Osteocyte (in vitro differentiated cells): ENCODE data around the gene TRNT1. TPM values are rescaled to one million over a fixed set of nuclear protein-coding genes. Genes with fewer than 3 reads are reported as not detected.
A peak's percentile ranks its signal among the peaks of the same experiment; 100 is the strongest.

ENCODE experiments used
- DNase-seq: peaks from one replicate; pipeline ENCODE4 v3.0.0; 2021; ENCODE audit warnings: mixed read lengths; ENCODE audit not compliant: unreplicated experiment; ENCODE audit errors: extremely low spot score
- H3K27ac Mint-ChIP-seq: one replicate; pipeline ENCODE4 v1.8.0; 2021; ENCODE audit warnings: mild to moderate bottlenecking, mixed read lengths; ENCODE audit not compliant: unreplicated experiment
- H3K27me3 Mint-ChIP-seq: one replicate; pipeline ENCODE4 v1.8.0; 2021; ENCODE audit warnings: mixed read lengths; ENCODE audit not compliant: unreplicated experiment
- H3K36me3 Mint-ChIP-seq: one replicate; pipeline ENCODE4 v1.8.0; 2021; ENCODE audit warnings: mixed read lengths; ENCODE audit not compliant: unreplicated experiment
- H3K4me1 Mint-ChIP-seq: one replicate; pipeline ENCODE4 v1.8.0; 2021; ENCODE audit warnings: mixed read lengths; ENCODE audit not compliant: unreplicated experiment
- H3K4me3 Mint-ChIP-seq: one replicate; pipeline ENCODE4 v1.8.0; 2021; ENCODE audit warnings: mild to moderate bottlenecking, moderate library complexity, mixed read lengths; ENCODE audit not compliant: unreplicated experiment
- H3K9me3 Mint-ChIP-seq: one replicate; pipeline ENCODE4 v1.8.0; 2021; ENCODE audit warnings: mixed read lengths; ENCODE audit not compliant: unreplicated experiment
- total RNA-seq: library from RNA; stranded (reverse); gene quantifications from 2 replicates; pipeline ENCODE4 v1.2.1, GENCODE V29; 2021
- TF ChIP-seq, protein P1 (sequence below): fragments of 200-600 bp; sonication (generic); IDR thresholded peaks from 2 replicates; pipeline ENCODE4 v1.5.0; 2021; ENCODE audit warnings: antibody characterized with exemption, mild to moderate bottlenecking, moderate library complexity

The TRNT1 gene
- total RNA-seq, 1 donor from 2014 or later, result 38.4 TPM

- no peaks in the 10 kb centered on the region for H3K36me3 Mint-ChIP-seq
- H3K9me3 Mint-ChIP-seq, result no peaks in the 10 kb centered on the region
- TF ChIP-seq, protein P1, sequence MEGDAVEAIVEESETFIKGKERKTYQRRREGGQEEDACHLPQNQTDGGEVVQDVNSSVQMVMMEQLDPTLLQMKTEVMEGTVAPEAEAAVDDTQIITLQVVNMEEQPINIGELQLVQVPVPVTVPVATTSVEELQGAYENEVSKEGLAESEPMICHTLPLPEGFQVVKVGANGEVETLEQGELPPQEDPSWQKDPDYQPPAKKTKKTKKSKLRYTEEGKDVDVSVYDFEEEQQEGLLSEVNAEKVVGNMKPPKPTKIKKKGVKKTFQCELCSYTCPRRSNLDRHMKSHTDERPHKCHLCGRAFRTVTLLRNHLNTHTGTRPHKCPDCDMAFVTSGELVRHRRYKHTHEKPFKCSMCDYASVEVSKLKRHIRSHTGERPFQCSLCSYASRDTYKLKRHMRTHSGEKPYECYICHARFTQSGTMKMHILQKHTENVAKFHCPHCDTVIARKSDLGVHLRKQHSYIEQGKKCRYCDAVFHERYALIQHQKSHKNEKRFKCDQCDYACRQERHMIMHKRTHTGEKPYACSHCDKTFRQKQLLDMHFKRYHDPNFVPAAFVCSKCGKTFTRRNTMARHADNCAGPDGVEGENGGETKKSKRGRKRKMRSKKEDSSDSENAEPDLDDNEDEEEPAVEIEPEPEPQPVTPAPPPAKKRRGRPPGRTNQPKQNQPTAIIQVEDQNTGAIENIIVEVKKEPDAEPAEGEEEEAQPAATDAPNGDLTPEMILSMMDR, result no peak
- peaks cover 28% of the 10 kb centered on the region for H3K27me3 Mint-ChIP-seq
- no peak overlapping the region for H3K27ac Mint-ChIP-seq
- no peaks in the 10 kb centered on the region for H3K4me1 Mint-ChIP-seq
- no peak for DNase-seq
- no peak overlapping the region for H3K4me3 Mint-ChIP-seq
Measured at GRCh38 chr3:3110749-3111361, 15.9 kb upstream of the TRNT1 start.

DNA sequence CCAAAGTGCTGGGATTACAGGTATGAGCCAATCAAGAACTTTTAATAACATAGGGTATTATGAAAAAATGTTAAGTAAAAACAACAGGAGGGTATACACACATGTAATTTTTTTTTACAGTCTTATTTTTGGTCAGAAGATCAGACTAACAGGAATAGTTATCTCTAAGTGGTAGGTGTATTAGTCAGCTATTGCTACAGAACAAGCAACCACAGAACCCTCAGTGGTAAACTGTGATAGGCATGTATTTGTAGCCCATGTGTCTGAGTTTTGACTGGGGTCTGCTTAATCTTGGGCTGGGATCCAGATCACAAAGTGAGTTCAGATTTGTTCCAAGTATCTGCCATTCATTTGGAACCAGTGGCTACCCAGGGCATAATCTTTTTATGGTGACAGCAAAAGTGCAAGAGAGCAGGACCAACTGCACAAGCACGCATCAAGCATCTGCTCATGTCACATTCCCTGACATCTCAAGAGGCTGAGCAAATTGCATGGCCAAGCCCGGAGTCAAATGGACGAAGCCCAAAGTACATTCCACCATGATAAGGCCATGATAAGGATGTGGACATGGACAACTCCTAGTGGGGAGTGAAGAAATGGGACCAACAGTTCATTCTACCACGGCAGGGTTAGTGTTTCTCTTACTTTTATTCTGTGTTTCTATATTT is 13.6 kb upstream of the TRNT1 start:
- H3K4me1 Mint-ChIP-seq, result no peaks in the 10 kb centered on the region
- H3K27me3 Mint-ChIP-seq, result peaks cover 27% of the 10 kb centered on the region
- H3K4me3 Mint-ChIP-seq, result no peak overlapping the region

DNA sequence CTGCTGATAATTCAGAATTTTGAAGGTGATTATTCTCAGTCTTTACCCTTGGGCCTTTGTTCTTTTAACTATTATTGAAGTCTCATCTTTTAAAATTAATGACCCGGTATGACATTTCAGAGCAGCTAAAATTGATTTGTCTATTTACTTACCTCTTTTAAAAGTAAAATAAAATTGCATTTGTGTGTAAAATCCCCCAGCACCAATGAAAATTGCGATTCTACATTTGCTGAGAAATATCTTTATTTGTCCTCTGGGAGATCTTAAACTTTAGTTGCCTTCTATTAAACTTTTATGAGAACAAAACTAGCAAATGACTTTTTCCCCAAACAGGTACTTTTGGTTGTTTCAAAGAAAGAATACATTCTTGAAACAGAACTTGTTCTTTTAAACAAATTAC is 9.1 kb upstream of the TRNT1 start:
- Mint-ChIP-seq H3K4me1 (no peaks in the 10 kb centered on the region), H3K36me3 (no peaks in the 10 kb centered on the region), H3K9me3 (no peaks in the 10 kb centered on the region), H3K4me3 (no peak overlapping the region), H3K27me3 (peaks cover 26% of the 10 kb centered on the region), H3K27ac (no peak overlapping the region)
- DNase-seq, result no peak
- TF ChIP-seq, protein P1, result no peak

More for the DNA sequence above, 13.6 kb upstream of the TRNT1 start:
- Mint-ChIP-seq H3K27ac (no peak overlapping the region), H3K9me3 (no peaks in the 10 kb centered on the region), H3K36me3 (no peaks in the 10 kb centered on the region)
- TF ChIP-seq, protein P1, result no peak
- DNase-seq, result no peak

DNA sequence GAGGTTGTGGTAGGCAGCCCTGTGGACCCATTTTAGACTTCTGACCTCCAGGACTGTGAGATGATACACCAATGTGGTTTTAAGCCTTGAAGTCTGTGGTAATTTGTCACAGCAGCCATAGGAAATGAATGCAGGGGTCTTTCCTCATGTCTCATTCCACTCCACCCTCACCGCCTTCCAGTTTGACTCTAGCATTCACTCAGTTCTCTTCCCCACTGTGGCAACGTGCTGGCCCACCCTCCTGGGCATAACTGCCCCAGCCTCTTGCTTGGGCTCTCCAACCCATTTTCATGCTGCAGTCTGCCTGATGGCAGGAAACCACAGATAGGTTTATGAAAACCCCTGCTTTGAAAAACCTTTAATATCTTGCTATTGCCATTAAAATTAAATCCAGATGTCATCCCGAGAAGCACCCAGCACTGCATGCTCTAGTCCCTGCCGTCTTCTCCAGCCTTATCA is 7.3 kb upstream of the TRNT1 start:
- Mint-ChIP-seq H3K4me1 (no peaks in the 10 kb centered on the region), H3K27ac (no peak overlapping the region), H3K4me3 (no peak overlapping the region), H3K36me3 (no peaks in the 10 kb centered on the region), H3K27me3 (peaks cover 26% of the 10 kb centered on the region), H3K9me3 (no peaks in the 10 kb centered on the region)
- DNase-seq, result no peak
- TF ChIP-seq, protein P1, result no peak

DNA sequence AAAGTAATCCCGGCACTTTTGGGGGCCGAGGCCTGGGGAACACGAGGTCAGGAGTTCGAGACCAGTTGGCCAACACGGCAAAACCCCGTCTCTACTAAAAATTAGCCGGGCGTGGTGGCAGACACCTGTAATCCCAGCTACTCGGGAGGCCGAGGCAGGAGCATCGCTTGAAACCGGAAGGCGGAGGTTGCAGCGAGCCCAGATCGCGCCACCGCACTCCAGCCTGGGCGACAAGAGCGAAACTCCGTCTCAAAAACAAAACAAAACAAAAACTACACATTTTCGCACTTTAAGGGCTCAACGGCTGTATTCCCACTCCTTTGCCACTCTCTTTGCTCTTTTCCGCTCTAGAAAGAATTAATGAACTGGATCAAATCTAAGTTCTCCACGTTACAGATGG is 763 bp upstream of the TRNT1 start:
- H3K4me1 Mint-ChIP-seq, result peaks cover 28% of the 10 kb centered on the region
- H3K4me3 Mint-ChIP-seq, result peak overlapping the region; percentile 90
- DNase-seq, result no peak
- H3K36me3 Mint-ChIP-seq, result peaks cover 7% of the 10 kb centered on the region
- H3K27me3 Mint-ChIP-seq, result peaks cover 3% of the 10 kb centered on the region
- H3K9me3 Mint-ChIP-seq, result no peaks in the 10 kb centered on the region
- H3K27ac Mint-ChIP-seq, result peak overlapping the region; percentile 96
- TF ChIP-seq, protein P1, result no peak
